T-cell (primary cell): ENCODE data around the gene FNBP1. TPM values are rescaled to one million over a fixed set of nuclear protein-coding genes. Genes with fewer than 3 reads are reported as not detected.

Experiments used
- ATAC-seq, 4 experiments: fragments of 200-7000 bp in 3 of 4; fragments of 150-1000 bp in 1 of 4; cut with Tn5 transposase; replicated peaks in 1 of 4; 1 replicate in 3 of 4; 2 replicates in 1 of 4; pipeline ENCODE4 v1.10.0; 2021; ENCODE audit warnings: moderate library complexity in 3 of 4, mild to moderate bottlenecking in 2 of 4, moderate number of reproducible peaks in 1 of 4
- CTCF ChIA-PET, 2 donors: fragments of 300-600 bp; sonication (Branson Sonifier 250); formaldehyde crosslinking; loops; one replicate each; lab custom pipeline; 2022; ENCODE audit warnings: antibody characterized with exemption in 2 of 2; lab: Charles Lee
- POLR2A ChIA-PET, 2 donors: fragments of 300-600 bp; sonication (Branson Sonifier 250); formaldehyde crosslinking; loops; one replicate each; lab custom pipeline; 2022; ENCODE audit warnings: antibody characterized with exemption in 2 of 2; lab: Charles Lee
- DNase-seq, 35 experiments: peaks; one replicate each; pipeline versions ENCODE4 v3.0.0 to v3.0.0-alpha.2; 2013 to 2023
- H3K27ac ChIP-seq: one replicate; pipeline ENCODE4 v1.5.1; 2013; ENCODE audit warnings: low read length
- H3K27me3 ChIP-seq, 2 experiments: replicated peaks in 1 of 2; 1 replicate in 1 of 2; 2 replicates in 1 of 2; pipeline versions ENCODE4 v1.6.1 to v1.7.0; 2013; ENCODE audit warnings: low read length in 1 of 2, mixed read lengths in 1 of 2; ENCODE audit not compliant: control insufficient read depth in 2 of 2, insufficient read depth in 2 of 2; ENCODE audit errors: extremely low read depth in 1 of 2
- H3K36me3 ChIP-seq, 2 donors: 1 replicate in 1 of 2; 2 replicates in 1 of 2; pipeline versions ENCODE4 v1.6.1 to v1.7.0; 2013; ENCODE audit warnings: low read length in 1 of 2; ENCODE audit not compliant: control insufficient read depth in 2 of 2, insufficient read depth in 1 of 2; ENCODE audit errors: extremely low read depth in 1 of 2
- H3K4me1 ChIP-seq, 2 experiments: 1 replicate in 1 of 2; 2 replicates in 1 of 2; pipeline versions ENCODE4 v1.6.1 to v1.7.0; 2013; ENCODE audit warnings: low read length in 2 of 2, mixed read lengths in 1 of 2; ENCODE audit not compliant: insufficient read depth in 2 of 2, control insufficient read depth in 1 of 2; ENCODE audit errors: extremely low read depth in 1 of 2
- H3K4me3 ChIP-seq, 2 donors: 1 replicate in 1 of 2; 2 replicates in 1 of 2; pipeline versions ENCODE4 v1.5.1 to v1.7.0; 2013; ENCODE audit warnings: mild to moderate bottlenecking in 2 of 2, low read length in 1 of 2, moderate library complexity in 1 of 2; ENCODE audit not compliant: control insufficient read depth in 1 of 2; ENCODE audit errors: extremely low read depth in 1 of 2
- H3K9me3 ChIP-seq: 2 replicates; pipeline ENCODE4 v1.7.0; 2013
- H3K27ac Mint-ChIP-seq, 2 donors: one replicate each; pipeline ENCODE4 v1.8.0; 2020 to 2021; ENCODE audit warnings: mild to moderate bottlenecking in 2 of 2, mixed read lengths in 2 of 2
- H3K27me3 Mint-ChIP-seq, 2 donors: one replicate each; pipeline ENCODE4 v1.8.0; 2021 to 2022; ENCODE audit warnings: mixed read lengths in 2 of 2
- H3K36me3 Mint-ChIP-seq: one replicate; pipeline ENCODE4 v1.8.0; 2021; ENCODE audit warnings: mixed read lengths
- H3K4me1 Mint-ChIP-seq, 3 donors: one replicate each; pipeline ENCODE4 v1.8.0; 2020 to 2022; ENCODE audit warnings: mixed read lengths in 3 of 3, mild to moderate bottlenecking in 1 of 3
- H3K4me3 Mint-ChIP-seq, 3 donors: one replicate each; pipeline ENCODE4 v1.8.0; 2020 to 2022; ENCODE audit warnings: mild to moderate bottlenecking in 3 of 3, mixed read lengths in 3 of 3, moderate library complexity in 3 of 3
- H3K9me3 Mint-ChIP-seq, 3 donors: one replicate each; pipeline ENCODE4 v1.8.0; 2020 to 2022; ENCODE audit warnings: mixed read lengths in 3 of 3
- WGBS: methylation state at CpG from one replicate; pipeline ENCODE4 v1.1.5; 2013; ENCODE audit warnings: missing lambda C conversion rate; ENCODE audit not compliant: insufficient coverage; 5-methylcytosine and 5-hydroxymethylcytosine counted together
- total RNA-seq, 35 experiments: library from RNA in 6 of 35; stranded (reverse) in 6 of 35; fragments of 120-200 nt in 1 of 35; gene quantifications; one replicate each; pipeline versions ENCODE4 v1.2.1 to v1.2.4 and lab custom pipeline; 2013 to 2026

Gene FNBP1
- total RNA-seq, 5 donors from 2014 or later (not counting 1 experiment from before 2014, with no cell fraction given) = 166 to 211 (median 182) TPM

DNA sequence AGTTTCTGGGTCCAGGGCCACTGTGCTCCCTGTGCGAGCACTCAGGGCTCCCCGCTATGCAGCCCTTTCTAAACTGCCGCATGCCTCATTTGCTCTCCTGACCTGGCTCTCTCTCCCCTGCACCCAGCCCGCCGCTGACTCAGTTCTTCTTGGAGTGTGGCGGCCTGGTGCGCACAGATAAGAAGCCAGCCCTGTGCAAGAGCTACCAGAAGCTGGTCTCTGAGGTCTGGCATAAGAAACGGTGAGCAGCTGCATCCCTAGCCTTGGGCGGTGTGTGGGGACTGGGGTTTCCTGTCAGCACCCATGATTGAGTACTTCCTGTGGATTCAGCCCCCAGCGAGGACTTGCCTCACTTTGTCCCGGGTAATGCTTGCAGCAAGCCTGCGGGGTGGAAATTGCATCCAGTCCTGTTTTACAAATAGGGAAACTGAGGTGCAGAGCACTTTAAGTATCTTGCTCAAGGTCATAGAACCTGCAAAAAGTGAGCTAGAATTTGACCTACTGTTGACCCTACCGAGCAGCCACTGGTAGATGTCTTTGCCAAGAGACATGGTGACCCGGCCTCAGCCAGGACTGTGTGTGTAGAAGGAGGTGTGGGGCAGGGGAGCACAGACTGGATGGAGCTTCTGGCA is 179.8 kb downstream of the FNBP1 start:
- WGBS = 15% methylated on average over 8 of the region's 14 CpGs
- peak; percentile 40 to 77 (median 65) for DNase-seq
- POLR2A ChIA-PET = interaction anchor here (0.5 to 0.6 kb wide), 2 partner anchors 14 to 130 kb away, joined by 3 to 4 read pairs; no protein-coding TSS in a partner anchor
- Histone ChIP-seq H3K4me3 (no peak overlapping the region), H3K36me3 (peaks cover 8 to 41% of the 10 kb centered on the region in 2 donors), H3K27me3 (no peaks in the 10 kb centered on the region), H3K9me3 (no peaks in the 10 kb centered on the region), H3K27ac (peak overlapping the region; percentile 62), H3K4me1 (peaks cover 33 to 81% of the 10 kb centered on the region in 2 experiments)
- H3K4me1 Mint-ChIP-seq = peaks cover 55 to 71% (median 70%) of the 10 kb centered on the region in 3 donors
- CTCF ChIA-PET = interaction anchor here in 1 of 2 donors (0.5 to 0.9 kb wide), 3 partner anchors 21 to 723 kb away, joined by 3 to 6 read pairs (median 3); no protein-coding TSS in a partner anchor
- peaks cover 38% of the 10 kb centered on the region for H3K36me3 Mint-ChIP-seq
- H3K27me3 Mint-ChIP-seq = no peaks in the 10 kb centered on the region
- H3K4me3 Mint-ChIP-seq = peak overlapping the region; percentile 31 to 66 (median 49)
- peak; percentile 50 to 84 (median 78) for ATAC-seq
- no peaks in the 10 kb centered on the region for H3K9me3 Mint-ChIP-seq
- peak overlapping the region; percentile 92 to 93 for H3K27ac Mint-ChIP-seq

DNA sequence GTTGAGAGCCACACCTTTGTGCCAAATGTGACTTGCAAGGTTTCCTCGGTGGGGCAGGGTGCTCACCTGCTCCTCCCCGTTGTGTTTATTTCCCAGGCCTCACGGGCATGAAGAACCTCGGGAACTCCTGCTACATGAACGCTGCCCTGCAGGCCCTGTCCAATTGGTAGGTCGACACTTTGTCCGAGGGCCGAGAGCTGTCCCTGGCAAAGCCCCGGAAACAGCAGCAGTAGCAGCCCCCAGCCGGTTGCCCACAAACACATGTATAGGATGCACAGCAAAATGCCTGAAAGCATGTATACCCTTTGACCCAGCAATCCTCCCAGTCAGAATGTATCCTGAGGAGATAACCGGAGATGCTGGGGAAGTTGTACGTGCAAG is 181.6 kb downstream of the FNBP1 start:
- H3K36me3 ChIP-seq = peaks cover 11 to 51% of the 10 kb centered on the region in 2 donors
- H3K4me3 Mint-ChIP-seq = peak overlapping the region in 1 of 3 donors; percentile 66
- no peaks in the 10 kb centered on the region for H3K9me3 Mint-ChIP-seq
- no peak overlapping the region for H3K4me3 ChIP-seq
- H3K27me3 Mint-ChIP-seq = no peaks in the 10 kb centered on the region
- ChIA-PET CTCF (no interaction called here), POLR2A (no interaction called here)
- peak overlapping the region; percentile 90 for H3K27ac Mint-ChIP-seq
- H3K27me3 ChIP-seq = no peaks in the 10 kb centered on the region
- H3K27ac ChIP-seq = peak overlapping the region; percentile 65
- 86% methylated on average over 11 of the region's 12 CpGs for WGBS
- H3K9me3 ChIP-seq = no peaks in the 10 kb centered on the region
- peaks cover 19 to 66% of the 10 kb centered on the region in 2 experiments for H3K4me1 ChIP-seq
- peaks cover 40 to 59% (median 58%) of the 10 kb centered on the region in 3 donors for H3K4me1 Mint-ChIP-seq
- ATAC-seq (no peak), DNase-seq (no peak)
- peaks cover 39% of the 10 kb centered on the region for H3K36me3 Mint-ChIP-seq

- peaks cover 20 to 66% of the 10 kb centered on the region in 2 experiments for H3K4me1 ChIP-seq
- no peak overlapping the region for H3K4me3 Mint-ChIP-seq
- H3K4me3 ChIP-seq = no peak overlapping the region
- ChIA-PET CTCF (no interaction called here), POLR2A (no interaction called here)
- no peaks in the 10 kb centered on the region for H3K9me3 ChIP-seq
- no peak for DNase-seq
- no peaks in the 10 kb centered on the region for H3K27me3 Mint-ChIP-seq
- H3K36me3 ChIP-seq = peaks cover 16 to 57% of the 10 kb centered on the region in 2 donors
- H3K27ac Mint-ChIP-seq = peak overlapping the region; percentile 90
- 61% methylated on average over 10 of the region's 11 CpGs for WGBS
- H3K27me3 ChIP-seq = no peaks in the 10 kb centered on the region
- no peak for ATAC-seq
- no peaks in the 10 kb centered on the region for H3K9me3 Mint-ChIP-seq
- peaks cover 39% of the 10 kb centered on the region for H3K36me3 Mint-ChIP-seq
- H3K4me1 Mint-ChIP-seq = peaks cover 39 to 56% (median 53%) of the 10 kb centered on the region in 3 donors
- peak overlapping the region; percentile 65 for H3K27ac ChIP-seq
These were observed 182.1 kb downstream of the FNBP1 start for GRCh38 chr9:129860653-129861446.

- ChIA-PET CTCF (interaction anchor here in 1 of 2 donors (1.0 kb wide), 1 partner anchor 21 kb away, joined by 3 read pairs; no protein-coding TSS in a partner anchor), POLR2A (no interaction called here)
- H3K27me3 Mint-ChIP-seq = no peaks in the 10 kb centered on the region
- Histone ChIP-seq H3K27me3 (no peaks in the 10 kb centered on the region), H3K9me3 (no peaks in the 10 kb centered on the region), H3K4me1 (peaks cover 30 to 62% of the 10 kb centered on the region in 2 experiments), H3K36me3 (peaks cover 16 to 72% of the 10 kb centered on the region in 2 donors), H3K4me3 (no peak overlapping the region), H3K27ac (no peak overlapping the region)
- peaks cover 52% of the 10 kb centered on the region for H3K36me3 Mint-ChIP-seq
- H3K27ac Mint-ChIP-seq = peak overlapping the region; percentile 61 to 68
- no peak overlapping the region for H3K4me3 Mint-ChIP-seq
- ATAC-seq (no peak), DNase-seq (no peak)
- peaks cover 50 to 58% (median 58%) of the 10 kb centered on the region in 3 donors for H3K4me1 Mint-ChIP-seq
- WGBS = 100% methylated on average over 10 of the region's 11 CpGs
- H3K9me3 Mint-ChIP-seq = no peaks in the 10 kb centered on the region
These were observed 184.6 kb downstream of the FNBP1 start for GRCh38 chr9:129858167-129858962.

GRCh38 chr9:129857207-129857606 is 185.8 kb downstream of the FNBP1 start:
- ATAC-seq (no peak), DNase-seq (no peak)
- Histone ChIP-seq H3K4me3 (no peak overlapping the region), H3K36me3 (peaks cover 20 to 83% of the 10 kb centered on the region in 2 donors), H3K9me3 (no peaks in the 10 kb centered on the region), H3K27me3 (no peaks in the 10 kb centered on the region), H3K27ac (no peak overlapping the region), H3K4me1 (peaks cover 32 to 53% of the 10 kb centered on the region in 2 experiments)
- Mint-ChIP-seq H3K4me1 (peaks cover 46 to 54% (median 53%) of the 10 kb centered on the region in 3 donors), H3K27me3 (no peaks in the 10 kb centered on the region), H3K27ac (peak overlapping the region in 1 of 2 donors; percentile 80), H3K36me3 (peaks cover 54% of the 10 kb centered on the region), H3K4me3 (no peak overlapping the region), H3K9me3 (no peaks in the 10 kb centered on the region)
- 86% methylated on average over 6 of the region's 7 CpGs for WGBS
- ChIA-PET POLR2A (no interaction called here), CTCF (no interaction called here)
